GM19023 (cell line): ENCODE data around the gene ITGB5.
"Not testable (repeated sequence)": the region's sequence is repeated elsewhere in the genome, so short reads cannot be mapped to it uniquely, and the experiment has no call there.

Experiments
- ATAC-seq: cut with Tn5 transposase; IDR thresholded peaks from one replicate; pipeline ENCODE4 v1.9.1; 2021; ENCODE audit warnings: mild to moderate bottlenecking, moderate library complexity; ENCODE audit not compliant: unreplicated experiment

The ITGB5 gene

GRCh38 chr3:124791142-124791541 is 96.0 kb downstream of the ITGB5 start:
- ATAC-seq, result no peak

GRCh38 chr3:124789103-124789502 is 98.1 kb downstream of the ITGB5 start:
- not testable (repeated sequence) for ATAC-seq

DNA sequence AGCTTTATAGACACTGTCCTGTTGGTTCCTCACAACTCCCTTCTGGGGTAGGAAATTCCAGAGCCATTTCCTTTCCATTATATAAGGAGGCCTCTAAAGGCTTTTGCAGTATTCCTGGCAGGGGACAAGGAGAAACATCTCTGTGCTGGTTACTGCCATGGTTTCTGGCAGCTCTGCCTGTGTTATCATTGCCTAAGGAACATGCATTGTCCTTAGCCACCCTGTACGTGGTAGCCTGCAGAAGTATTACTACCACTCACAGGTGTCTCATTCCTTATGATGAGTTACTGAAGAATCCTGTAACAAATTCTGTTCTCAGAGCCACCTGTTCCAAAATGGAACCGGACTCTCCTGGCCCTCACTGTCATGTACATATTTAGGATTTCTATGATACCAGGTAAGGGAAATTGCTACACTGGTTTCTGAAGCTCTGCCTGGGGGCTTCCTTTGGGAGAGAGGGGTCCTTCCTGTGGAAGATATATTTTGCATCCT is 98.9 kb downstream of the ITGB5 start:
- ATAC-seq, result no peak

GRCh38 chr3:124787476-124788195 is 99.5 kb downstream of the ITGB5 start:
- ATAC-seq, result no peak

GRCh38 chr3:124786511-124787241 is 100.5 kb downstream of the ITGB5 start:
- no peak for ATAC-seq

- ATAC-seq, result no peak
These were observed 101.2 kb downstream of the ITGB5 start for GRCh38 chr3:124785973-124786372.

DNA sequence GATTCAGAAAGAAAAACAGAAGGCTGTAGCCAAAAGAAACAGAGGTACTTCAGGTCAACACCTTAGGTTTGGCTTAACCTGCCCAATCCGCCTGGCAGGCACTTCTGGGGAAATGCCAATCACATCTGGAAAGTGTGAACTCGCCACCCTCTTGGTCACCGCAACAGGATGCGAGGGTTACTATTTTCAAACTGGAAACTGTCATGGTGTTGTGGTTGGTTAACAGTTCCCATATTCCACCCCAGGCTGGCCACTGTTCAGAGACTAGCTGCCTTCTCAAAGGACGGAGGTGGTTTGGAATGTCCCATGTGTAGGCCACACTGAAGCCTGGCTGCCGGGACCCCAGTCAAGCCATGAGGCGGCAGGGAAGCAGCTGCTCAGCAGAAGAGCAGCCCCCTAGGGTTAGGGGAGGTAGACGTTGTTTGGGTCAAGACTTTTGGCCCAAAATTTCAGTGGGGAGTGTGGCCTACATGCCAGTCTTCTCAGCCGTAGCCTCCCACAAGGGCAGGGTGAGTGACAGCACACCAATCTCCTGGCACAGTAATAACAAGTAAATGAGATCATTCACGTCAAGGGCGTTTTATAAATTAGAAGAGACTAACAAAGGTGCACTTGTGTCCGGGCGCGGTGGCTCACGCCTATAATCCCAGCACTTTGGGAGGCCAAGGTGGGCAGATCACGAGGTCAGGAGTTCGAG is 102.3 kb downstream of the ITGB5 start:
- no peak for ATAC-seq

DNA sequence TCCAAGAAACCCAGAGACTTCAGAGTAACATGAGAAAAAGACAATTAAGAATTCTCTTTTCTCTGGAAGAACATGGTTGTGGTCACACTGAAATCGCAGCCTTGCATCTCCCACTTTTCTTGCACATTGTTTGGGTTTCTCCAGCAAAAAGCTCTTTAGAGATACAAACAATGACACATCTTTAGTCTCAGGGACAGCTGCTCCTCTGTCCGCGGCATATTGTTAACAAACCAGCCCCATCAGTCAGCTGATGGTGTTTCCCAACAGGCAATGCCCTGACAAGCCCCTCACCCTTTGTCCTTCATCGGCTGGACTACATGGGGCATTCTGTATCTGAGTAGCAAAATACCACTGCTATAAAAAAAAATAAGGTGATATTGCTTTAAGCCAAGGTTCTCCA is 103.5 kb downstream of the ITGB5 start:
- no peak for ATAC-seq

DNA sequence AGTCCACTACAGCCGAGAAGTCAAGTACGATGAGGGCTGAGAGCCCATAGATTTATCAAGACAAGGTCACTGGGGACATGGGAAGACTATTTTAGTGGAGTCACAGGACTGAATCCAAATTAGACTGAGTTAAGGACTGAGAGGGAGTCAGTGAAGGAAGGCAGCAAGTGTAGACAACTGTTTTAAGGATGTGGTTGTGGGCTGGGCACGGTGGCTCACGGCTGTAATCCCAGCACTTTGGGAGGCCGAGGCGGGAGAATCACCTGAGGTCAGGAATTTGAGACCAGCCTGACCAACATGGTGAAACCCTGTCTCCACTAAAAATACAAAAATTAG is 104.8 kb downstream of the ITGB5 start:
- ATAC-seq, result not testable (repeated sequence)

- no peak for ATAC-seq
These were observed 105.4 kb downstream of the ITGB5 start for GRCh38 chr3:124781476-124782376.

DNA sequence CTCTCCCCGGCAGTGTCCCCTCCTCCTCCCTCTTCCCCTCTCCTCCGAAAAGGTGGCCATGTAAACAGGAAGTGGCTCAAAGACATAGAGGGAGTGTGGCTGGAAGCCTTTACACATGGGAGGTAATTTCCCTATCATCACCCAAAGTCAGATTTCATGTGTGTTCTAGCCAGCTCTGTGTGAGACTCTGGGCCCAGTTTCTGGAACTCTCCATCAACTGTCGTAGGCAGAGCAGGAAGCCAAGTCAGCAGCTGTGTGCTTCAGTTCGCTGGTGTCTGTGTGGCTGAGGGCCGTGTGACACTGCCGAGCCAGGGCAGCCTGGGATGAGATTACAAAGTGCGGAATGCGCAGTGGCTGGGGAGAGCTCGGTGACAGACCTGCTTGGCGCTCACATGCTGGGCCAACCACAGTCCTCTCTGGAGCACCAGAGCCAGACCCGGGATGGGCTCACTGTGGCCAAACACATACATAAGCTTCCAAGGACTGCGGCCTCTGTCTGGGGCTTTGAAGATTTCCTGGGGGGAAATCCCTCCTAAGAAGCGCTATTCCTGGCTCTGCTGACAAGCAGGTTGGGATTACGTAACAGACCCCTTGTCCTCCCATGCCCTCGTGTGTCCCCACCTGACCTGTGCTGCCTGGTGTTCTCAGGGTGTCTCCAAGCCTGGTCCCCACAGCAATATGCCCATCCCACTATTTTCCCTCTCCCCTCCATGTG is 106.2 kb downstream of the ITGB5 start:
- ATAC-seq, result no peak

DNA sequence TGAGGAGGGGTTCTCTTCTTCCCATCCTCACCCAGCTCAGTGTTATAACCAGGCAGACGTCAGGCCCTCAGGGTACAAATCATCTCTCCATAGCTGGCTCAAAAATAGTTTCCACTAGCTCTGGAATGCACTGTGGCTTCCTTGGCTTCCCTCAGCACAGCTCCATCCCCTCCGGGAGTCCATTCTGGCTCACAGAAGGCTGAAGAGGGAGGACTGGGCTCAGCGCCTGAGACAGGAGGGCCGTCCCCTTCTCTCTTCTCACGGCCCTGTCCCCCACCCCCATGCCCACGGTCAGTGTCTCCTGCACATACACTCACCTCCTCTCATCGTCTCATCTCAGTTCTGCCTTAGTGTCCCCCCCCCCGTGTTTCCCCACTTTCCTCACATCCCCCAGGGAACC is 106.8 kb downstream of the ITGB5 start:
- no peak for ATAC-seq

DNA sequence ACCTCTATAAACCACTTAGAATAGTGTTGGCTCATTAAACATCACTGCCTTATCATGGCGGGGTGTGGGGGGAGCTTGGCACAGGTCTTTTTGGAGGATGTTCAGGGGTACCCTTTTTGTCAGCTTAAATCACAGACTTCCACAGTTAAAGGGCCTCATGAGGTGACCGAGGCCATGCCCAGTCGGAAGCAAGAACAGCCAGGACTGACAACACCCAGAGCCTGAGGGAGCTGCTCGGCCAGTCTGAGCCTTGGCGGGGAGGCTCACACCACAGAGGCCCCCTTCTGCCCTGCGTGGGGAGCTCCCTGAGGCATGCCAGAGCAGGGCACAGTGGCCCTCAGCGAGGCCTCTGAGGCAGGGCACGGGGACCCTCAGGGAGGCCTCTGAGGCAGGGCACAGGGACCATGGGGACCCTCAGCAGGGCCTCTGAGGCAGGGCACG is 107.4 kb downstream of the ITGB5 start:
- ATAC-seq, result no peak

GRCh38 chr3:124779116-124779515 is 108.0 kb downstream of the ITGB5 start:
- ATAC-seq, result no peak

GRCh38 chr3:124777762-124778470 is 109.2 kb downstream of the ITGB5 start:
- ATAC-seq, result no peak

DNA sequence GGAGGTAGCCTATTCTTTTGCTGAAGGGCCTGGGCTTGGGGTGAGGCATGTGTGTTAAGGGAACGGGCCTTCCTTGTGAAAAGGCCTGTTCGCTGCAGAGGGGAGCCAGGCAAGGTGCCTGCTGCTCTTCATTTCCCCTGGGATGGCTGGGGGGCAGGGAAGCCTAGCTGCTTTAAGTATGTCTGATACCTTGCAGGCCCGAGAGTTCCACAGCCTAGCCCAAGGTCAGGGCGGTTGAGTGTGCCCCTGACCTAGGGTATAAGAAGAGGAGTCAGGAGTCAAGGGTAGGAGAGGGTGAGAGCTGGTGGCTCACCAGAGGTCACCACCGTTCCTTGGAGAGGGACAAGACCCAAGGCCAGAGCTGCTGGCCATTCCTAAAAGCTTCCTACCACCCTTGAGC is 110.3 kb downstream of the ITGB5 start:
- ATAC-seq, result no peak

DNA sequence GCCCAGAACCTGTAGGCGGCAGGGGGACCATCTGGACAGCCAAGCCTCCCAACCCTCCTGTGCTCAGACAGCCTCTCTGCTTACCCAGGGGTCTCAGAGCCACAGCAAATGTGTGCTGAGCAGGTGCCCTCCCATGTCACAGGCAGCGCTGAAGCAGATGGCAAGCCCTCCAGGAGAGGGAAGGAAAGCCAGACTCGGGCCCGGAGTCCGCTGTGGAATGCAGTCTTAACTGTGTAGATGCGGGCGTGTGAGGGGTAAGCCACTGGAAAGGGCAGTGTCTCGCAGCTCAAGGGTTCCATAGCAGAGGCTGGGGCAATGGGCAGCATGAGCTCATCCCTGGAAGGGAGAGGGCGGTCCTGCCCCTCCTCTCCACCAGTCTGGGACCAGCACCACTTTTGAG is 111.3 kb downstream of the ITGB5 start:
- no peak for ATAC-seq

DNA sequence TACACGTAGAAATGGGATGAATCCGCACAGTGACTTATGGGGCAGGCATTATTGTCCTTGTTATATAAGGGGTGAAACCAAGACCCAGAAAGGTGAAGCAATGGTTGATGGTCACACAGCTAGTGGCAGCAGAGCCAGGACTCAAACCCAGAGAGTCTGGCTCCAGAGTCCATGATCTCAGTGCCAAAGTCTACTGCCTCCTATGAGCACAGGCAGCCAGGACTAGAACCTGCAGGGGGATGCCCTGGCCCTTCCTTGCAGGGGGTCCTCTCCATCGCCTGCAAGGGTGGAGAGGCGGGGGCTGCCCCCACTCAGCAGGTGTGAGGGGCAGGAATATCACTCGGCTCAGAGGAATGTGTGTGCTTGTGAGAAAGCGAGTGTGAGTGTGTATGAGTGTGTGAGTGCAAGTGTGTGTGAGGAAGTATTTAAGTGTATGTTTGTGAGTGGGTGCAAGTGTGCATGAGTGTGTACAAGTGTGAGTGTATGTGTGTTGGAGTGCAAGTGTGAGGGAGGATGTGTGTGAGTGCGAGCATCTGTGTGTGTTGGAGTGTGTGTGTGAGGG is 112.2 kb downstream of the ITGB5 start:
- ATAC-seq, result no peak

DNA sequence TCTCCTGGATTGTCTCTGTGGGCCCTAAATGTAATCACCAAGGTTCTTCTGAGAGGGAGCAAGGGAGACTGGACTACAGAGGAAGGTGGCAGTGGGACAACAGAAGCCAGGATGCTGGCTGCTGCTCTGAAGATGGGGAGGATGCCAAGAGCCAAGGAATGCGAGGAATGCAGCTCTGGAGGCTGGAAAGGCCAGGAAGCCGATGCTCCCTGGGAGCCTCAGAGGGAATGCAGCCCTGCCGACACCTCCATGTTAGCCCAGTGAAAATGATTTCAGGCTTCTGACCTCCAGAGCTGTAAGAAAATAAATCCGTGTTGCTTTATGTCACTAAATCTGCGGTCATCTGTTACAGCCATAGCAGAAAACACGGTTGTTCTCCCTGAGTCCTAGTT is 112.8 kb downstream of the ITGB5 start:
- no peak for ATAC-seq
